Aorta (tissue), 5 donors: ENCODE measurements around the gene NUP62. TPM values are rescaled to one million over a fixed set of nuclear protein-coding genes. Genes with fewer than 3 reads are reported as not detected.
A peak's percentile ranks its signal among the peaks of the same experiment; 100 is the strongest.
"Not testable (repeated sequence)": the region's sequence is repeated elsewhere in the genome, so short reads cannot be mapped to it uniquely, and the experiment has no call there.

Experiments
- ATAC-seq: fragments of 200-7000 bp; cut with Tn5 transposase; one replicate; pipeline ENCODE4 v1.9.1; 2022; ENCODE audit warnings: moderate library complexity; ENCODE audit not compliant: low FRiP score
- DNase-seq, 2 donors: peaks; one replicate each; pipeline ENCODE4 v3.0.0-alpha.2; 2020
- H3K27ac ChIP-seq, 2 donors: one replicate each; pipeline ENCODE4 v1.5.1; 2013; ENCODE audit warnings: low read length in 2 of 2, mild to moderate bottlenecking in 2 of 2, moderate library complexity in 2 of 2, control low read depth in 1 of 2, inconsistent platforms in 1 of 2, low read depth in 1 of 2
- H3K27me3 ChIP-seq, 2 donors: one replicate each; pipeline ENCODE4 v1.6.1; 2013; ENCODE audit warnings: control low read depth in 1 of 2, low read length in 1 of 2, mild to moderate bottlenecking in 1 of 2, moderate library complexity in 1 of 2; ENCODE audit not compliant: insufficient read depth in 2 of 2, control insufficient read depth in 1 of 2
- H3K36me3 ChIP-seq, 2 donors: one replicate each; pipeline ENCODE4 v1.6.1; 2013; ENCODE audit warnings: control low read depth in 1 of 2, low read length in 1 of 2, mild to moderate bottlenecking in 1 of 2; ENCODE audit not compliant: insufficient read depth in 2 of 2, control insufficient read depth in 1 of 2
- H3K4me1 ChIP-seq, 2 donors: one replicate each; pipeline ENCODE4 v1.6.1; 2013; ENCODE audit warnings: low read length in 2 of 2, control low read depth in 1 of 2, mild to moderate bottlenecking in 1 of 2, moderate library complexity in 1 of 2; ENCODE audit not compliant: insufficient read depth in 2 of 2, control insufficient read depth in 1 of 2
- H3K4me3 ChIP-seq, 2 donors: one replicate each; pipeline ENCODE4 v1.5.1; 2013; ENCODE audit warnings: low read length in 2 of 2, control low read depth in 1 of 2, mild to moderate bottlenecking in 1 of 2
- H3K9me3 ChIP-seq: one replicate; pipeline ENCODE4 v1.6.1; 2013; ENCODE audit warnings: mild to moderate bottlenecking, low read length; ENCODE audit not compliant: control insufficient read depth
- WGBS, 2 donors: extraction: QIAGEN DNeasy Blood & Tissue Kit; methylation state at CpG; one replicate each; pipeline ENCODE4 v1.1.7; 2013; 5-methylcytosine and 5-hydroxymethylcytosine counted together
- intact Hi-C, 2 donors: fragments of 100-400 bp; cut with DNase I; formaldehyde crosslinking; loops; one replicate each; pipeline versions ENCODE4 v1.14.2 to v1.15.0; 2022
- polyA plus RNA-seq, 2 donors: library from polyadenylated mRNA; stranded (reverse); fragments of 200-250 nt; gene quantifications; one replicate each; pipeline ENCODE4 v1.2.3, GENCODE V29; 2013
- total RNA-seq, 2 donors: library from RNA; stranded (reverse); fragmentation: NEBNext Ultra II Directional; extraction: Animal tissue kit (Norgen Biotek cat#: 25700); gene quantifications; one replicate each; pipeline ENCODE4 v1.2.1, GENCODE V29; 2021
- donor health status: healthy with polysubstance abuse.
- donor health status: Bipolar disorder and iron deficiency.
- donor health status: DM: no; HTN: no; CAD: no.
- donor health status: DM: no; HTN: no; CAD: no.
- donor health status: DM: yes; HTN: yes; CAD: no.

The NUP62 gene
- total and polyA plus RNA-seq, 4 donors = 13.3 to 39.8 (median 22.5) TPM

DNA sequence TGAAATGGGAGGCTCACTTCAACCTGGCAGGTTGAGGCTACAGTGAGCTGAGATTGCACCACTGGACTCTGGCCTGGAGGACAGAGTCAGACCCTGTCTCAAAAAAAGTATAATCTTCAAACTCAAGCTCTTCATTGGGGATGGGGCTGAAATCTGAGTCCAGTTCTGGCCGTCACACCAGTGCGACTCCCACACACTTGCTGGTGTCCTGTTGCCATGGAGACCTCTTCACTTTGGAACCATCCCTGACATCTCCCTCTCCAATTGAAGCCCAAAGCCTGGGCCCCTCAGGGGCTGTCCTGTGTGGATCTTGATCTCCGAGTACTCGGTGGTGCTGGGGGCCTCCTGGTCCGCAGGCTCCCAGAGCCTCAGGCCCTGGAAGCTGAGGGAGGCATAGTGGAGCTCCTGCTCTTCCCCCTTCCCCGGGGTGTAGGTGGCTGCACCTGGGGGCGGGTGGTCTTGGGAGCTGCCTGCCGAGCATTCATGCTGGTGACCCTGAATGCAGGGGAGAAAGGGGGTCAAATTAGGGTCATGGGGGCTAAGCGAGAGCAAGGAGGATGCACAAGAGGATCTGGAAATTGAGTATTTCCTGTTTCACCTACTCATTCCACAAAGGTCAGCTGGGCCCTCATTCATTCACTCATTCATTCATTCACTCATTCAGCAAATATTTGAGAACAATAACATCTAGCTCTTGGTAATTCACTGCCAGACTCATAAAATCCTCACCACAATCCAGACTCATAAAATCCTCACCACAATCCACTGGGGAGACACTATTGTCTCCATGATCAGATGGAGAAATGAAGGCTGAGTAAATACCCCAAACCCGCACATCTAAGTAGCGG lies 20.7 kb upstream of the NUP62 start:
- peak; percentile 24 to 33 for DNase-seq
- no peaks in the 10 kb centered on the region for H3K27me3 ChIP-seq

DNA sequence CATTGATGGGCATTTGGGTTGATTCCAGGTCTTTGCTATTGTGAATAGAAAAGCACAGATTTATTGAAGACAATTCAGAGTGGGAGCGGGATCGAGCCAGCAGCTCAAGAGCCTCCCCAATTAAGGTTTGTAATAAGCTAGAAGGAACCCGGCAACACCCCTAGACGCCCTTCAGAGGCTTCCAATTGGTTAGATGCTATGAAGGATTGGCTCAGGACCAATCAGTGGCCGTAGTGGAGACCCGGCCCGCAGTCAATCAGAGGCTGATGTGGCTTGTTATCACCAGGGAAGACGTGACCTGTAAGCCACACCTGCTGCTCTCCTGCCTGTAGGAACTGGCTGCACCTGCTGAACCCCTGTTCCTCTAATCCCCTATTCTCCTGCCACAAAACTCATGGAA lies 17.1 kb upstream of the NUP62 start:
- ATAC-seq = no peak
- no peaks in the 10 kb centered on the region for H3K9me3 ChIP-seq
- WGBS, 2 donors = 83 to 84% methylated on average over 8 of the region's 8 CpGs
- no peak overlapping the region for H3K27ac ChIP-seq
- peak; percentile 10 to 25 for DNase-seq
- no peak overlapping the region for H3K4me3 ChIP-seq
- H3K4me1 ChIP-seq = no peaks in the 10 kb centered on the region
- intact Hi-C loops = no loop called here
- H3K27me3 ChIP-seq = no peaks in the 10 kb centered on the region
- H3K36me3 ChIP-seq = no peaks in the 10 kb centered on the region

More for the DNA sequence above, 20.7 kb upstream of the NUP62 start:
- WGBS, 2 donors = 70 to 75% methylated on average over 11 of the region's 11 CpGs
- Histone ChIP-seq H3K4me3 (no peak overlapping the region), H3K36me3 (no peaks in the 10 kb centered on the region), H3K4me1 (peaks cover 2 to 4% of the 10 kb centered on the region in 2 donors), H3K9me3 (no peaks in the 10 kb centered on the region), H3K27ac (no peak overlapping the region)
- intact Hi-C loops = loop anchor here in 1 of 2 donors (10.0 kb wide), 1 partner anchor 185 kb away; no protein-coding TSS in a partner anchor
- no peak for ATAC-seq

DNA sequence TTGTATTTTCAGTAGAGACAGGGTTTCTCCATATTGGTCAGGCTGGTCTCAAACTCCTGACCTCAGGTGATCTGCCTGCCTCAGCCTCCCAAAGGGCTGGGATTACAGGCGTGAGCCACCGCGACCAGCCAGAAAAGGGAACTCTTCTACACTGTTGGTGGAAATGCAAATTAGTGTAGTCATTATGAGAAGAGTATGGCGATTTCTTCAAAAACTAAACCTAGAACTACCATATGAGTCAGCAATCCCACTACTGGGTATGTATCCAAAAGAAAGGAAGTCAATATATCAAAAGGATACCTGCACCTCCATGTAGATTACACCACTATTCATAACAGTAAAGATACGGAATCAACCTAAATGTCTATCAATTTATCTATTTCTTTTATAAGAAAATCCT lies 15.3 kb upstream of the NUP62 start:
- peak; percentile 24 to 27 for DNase-seq
- H3K36me3 ChIP-seq, H3K27me3 ChIP-seq, intact Hi-C loops, H3K27ac ChIP-seq, H3K9me3 ChIP-seq, H3K4me3 ChIP-seq, ATAC-seq, H3K4me1 ChIP-seq: not testable (repeated sequence)
- WGBS, 2 donors = 81 to 87% methylated on average over 5 of the region's 5 CpGs

DNA sequence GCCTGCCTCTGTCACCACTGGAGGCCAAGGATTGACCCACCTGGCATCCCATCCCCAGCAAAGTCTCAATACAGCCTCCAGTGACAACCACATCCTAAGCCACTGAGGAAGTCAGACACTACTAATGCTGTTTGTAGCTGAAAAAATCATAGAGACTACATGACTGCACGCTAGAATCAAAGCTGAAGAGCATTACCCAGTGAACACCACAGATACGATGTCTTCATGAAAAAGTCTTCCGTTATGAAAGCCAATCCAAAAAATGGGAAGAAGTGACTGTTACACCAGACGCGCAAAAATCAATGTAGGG lies 11.1 kb upstream of the NUP62 start:
- H3K36me3 ChIP-seq = no peaks in the 10 kb centered on the region
- no peak for ATAC-seq
- H3K27ac ChIP-seq = no peak overlapping the region
- 85 to 89% methylated on average over 5 of the region's 5 CpGs for WGBS, 2 donors
- H3K4me1 ChIP-seq = no peaks in the 10 kb centered on the region
- H3K4me3 ChIP-seq = no peak overlapping the region
- intact Hi-C loops = no loop called here
- no peaks in the 10 kb centered on the region for H3K9me3 ChIP-seq
- no peak for DNase-seq
- no peaks in the 10 kb centered on the region for H3K27me3 ChIP-seq

DNA sequence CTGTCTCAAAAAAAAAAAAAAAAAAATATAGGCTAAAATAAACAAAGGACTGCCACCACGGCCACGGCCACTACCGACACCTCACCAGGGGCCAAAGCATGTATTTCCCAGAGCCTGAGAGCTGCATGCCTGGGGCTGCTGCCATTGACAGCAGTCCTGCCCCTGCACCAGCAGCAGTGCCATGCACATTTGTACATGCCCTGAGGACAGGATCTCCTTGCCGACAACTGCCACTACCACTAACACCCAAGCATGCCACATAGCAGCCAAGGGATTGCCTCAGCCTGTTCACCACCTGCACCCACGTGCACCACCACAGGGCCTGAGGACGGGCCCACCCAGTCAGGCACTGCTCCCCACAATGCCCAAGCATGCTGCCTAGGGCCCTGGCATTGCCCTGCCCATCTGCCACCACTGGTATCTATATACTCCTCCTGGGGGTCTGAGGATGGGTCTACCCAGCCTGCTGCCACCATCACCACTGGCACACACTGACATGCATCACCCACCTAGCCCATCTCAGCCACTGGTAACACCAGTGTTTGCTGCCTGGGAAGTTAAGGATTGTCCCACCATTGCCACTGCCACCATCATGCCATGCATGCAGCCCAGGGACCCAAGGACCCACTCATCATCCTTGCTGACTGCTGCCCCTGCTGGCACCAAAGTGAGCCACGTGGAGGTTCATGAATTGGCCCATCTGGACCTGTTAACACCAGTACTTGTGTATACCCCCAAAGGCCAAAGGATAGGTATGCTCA lies 10.6 kb upstream of the NUP62 start:
- intact Hi-C loops = loop anchor here (5.0 to 10.0 kb wide), 2 partner anchors 42 to 195 kb away; no protein-coding TSS in a partner anchor
- Histone ChIP-seq H3K27me3 (no peaks in the 10 kb centered on the region), H3K4me1 (no peaks in the 10 kb centered on the region)

DNA sequence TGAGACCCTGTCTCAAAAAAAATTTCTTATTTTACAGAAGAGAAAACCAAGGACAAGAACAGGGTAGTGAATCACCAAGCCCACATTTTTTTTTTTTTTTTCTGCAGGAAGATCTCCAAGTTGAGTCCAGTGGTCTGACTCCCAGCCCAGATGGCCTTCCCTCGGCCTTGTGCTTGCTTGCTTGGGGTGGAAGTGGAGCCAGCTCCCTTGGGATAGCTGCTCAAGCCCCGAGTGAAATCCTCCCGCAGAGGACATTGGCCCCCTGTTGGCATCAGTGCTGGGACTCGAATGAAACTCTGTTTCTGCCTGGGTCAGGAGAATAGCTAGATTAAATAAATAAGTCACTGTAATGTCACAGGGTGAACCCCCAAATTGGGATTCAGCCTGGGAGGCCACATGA lies 9.4 kb upstream of the NUP62 start:
- ATAC-seq = no peak
- intact Hi-C loops = loop anchor here (5.0 to 10.0 kb wide), 2 partner anchors 44 to 196 kb away; no protein-coding TSS in a partner anchor
- Histone ChIP-seq H3K4me3 (no peak overlapping the region), H3K4me1 (no peaks in the 10 kb centered on the region), H3K9me3 (no peaks in the 10 kb centered on the region), H3K36me3 (no peaks in the 10 kb centered on the region), H3K27ac (no peak overlapping the region), H3K27me3 (no peaks in the 10 kb centered on the region)
- 40 to 60% methylated on average over 4 of the region's 4 CpGs for WGBS, 2 donors
- DNase-seq = peak; percentile 16 to 30

More for the DNA sequence above, 10.6 kb upstream of the NUP62 start:
- Histone ChIP-seq H3K36me3 (no peaks in the 10 kb centered on the region), H3K27ac (no peak overlapping the region), H3K9me3 (no peaks in the 10 kb centered on the region), H3K4me3 (no peak overlapping the region)
- WGBS, 2 donors = 60 to 66% methylated on average over 7 of the region's 7 CpGs
- DNase-seq (peak; percentile 30 to 60), ATAC-seq (no peak)

DNA sequence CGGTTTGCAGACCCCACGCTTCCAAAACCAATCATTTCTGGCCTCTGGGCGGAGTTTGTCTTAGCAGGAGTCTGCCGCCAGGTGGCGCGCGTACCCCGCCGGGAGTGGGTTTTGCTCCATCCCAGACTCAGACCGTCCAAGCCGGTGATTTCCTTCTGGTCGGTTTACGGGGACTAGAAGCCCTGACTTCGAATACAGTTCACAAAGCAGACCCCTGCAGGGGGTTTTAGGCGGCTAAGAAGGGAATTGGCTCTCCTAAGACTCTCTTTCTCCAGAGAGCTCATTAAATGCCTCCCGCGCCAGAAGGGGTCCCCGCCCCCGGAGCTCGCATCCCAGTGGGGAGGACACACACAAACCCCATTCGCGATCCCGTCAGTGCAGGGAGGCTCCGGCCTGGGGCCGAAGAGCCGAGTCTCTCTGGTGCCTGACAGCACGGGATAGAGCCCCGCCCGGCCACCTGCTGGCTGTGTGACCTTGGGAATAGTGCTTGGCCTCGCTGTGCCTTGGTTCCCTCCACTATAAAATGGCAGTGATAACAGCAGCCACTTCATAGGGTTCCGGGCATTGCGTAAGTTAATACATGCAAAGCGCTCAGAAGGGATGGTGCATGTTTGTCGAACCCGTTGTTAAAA lies 8.6 kb upstream of the NUP62 start:
- intact Hi-C loops = loop anchor here (1.0 to 10.0 kb wide), 3 partner anchors 44 to 197 kb away; no protein-coding TSS in a partner anchor
- Histone ChIP-seq H3K4me3 (no peak overlapping the region), H3K36me3 (no peaks in the 10 kb centered on the region), H3K27me3 (no peaks in the 10 kb centered on the region), H3K4me1 (no peaks in the 10 kb centered on the region), H3K9me3 (no peaks in the 10 kb centered on the region), H3K27ac (no peak overlapping the region)
- ATAC-seq (peak; percentile 90), DNase-seq (peak; percentile 82 to 95)
- WGBS, 2 donors = 16 to 18% methylated on average over 35 of the region's 35 CpGs

DNA sequence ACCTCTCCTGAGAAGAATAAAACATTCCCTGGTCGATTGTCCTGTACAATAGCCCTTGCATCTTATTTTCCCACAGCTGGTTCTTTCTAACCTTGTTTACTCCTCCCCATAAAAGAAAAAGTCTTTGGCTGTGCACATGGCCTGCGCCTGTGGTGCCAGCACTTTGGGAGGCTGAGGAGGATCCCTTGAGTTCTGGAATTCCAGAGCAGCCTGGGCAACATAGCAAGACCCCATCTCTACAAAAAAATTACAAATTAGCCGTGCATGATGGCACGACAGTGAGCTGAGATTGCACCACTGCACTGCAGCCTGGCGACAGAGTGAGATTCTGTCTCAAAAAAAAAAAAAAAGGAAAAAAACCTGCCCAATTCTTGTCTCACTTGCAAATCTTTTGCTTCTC lies 7.2 kb upstream of the NUP62 start:
- H3K4me1 ChIP-seq = no peaks in the 10 kb centered on the region
- H3K27me3 ChIP-seq = no peaks in the 10 kb centered on the region
- no peaks in the 10 kb centered on the region for H3K9me3 ChIP-seq
- DNase-seq = peak; percentile 4 to 14
- H3K4me3 ChIP-seq = no peak overlapping the region
- ATAC-seq = no peak
- no peak overlapping the region for H3K27ac ChIP-seq
- intact Hi-C loops = loop anchor here (5.0 to 10.0 kb wide), 2 partner anchors 46 to 198 kb away; no protein-coding TSS in a partner anchor
- H3K36me3 ChIP-seq = no peaks in the 10 kb centered on the region
- 65 to 67% methylated on average over 5 of the region's 5 CpGs for WGBS, 2 donors
